NCI-H2196 treated with DMSO at 0.1 percent for 48 hours (cell line): ENCODE results near the gene WWTR1.

Source experiments
- DNase-seq: peaks from one replicate; lab custom pipeline; 2025; ENCODE audit not compliant: unreplicated experiment; lab: John Stamatoyannopoulos, UW

Gene WWTR1

GRCh38 chr3:149536429-149536828 lies 121.4 kb downstream of the WWTR1 start:
- DNase-seq, result no peak

- no peak for DNase-seq
Measured at GRCh38 chr3:149535333-149535685, 122.5 kb downstream of the WWTR1 start.

GRCh38 chr3:149534671-149535332 lies 123.0 kb downstream of the WWTR1 start:
- DNase-seq, result peak; percentile 81

GRCh38 chr3:149534082-149534481 lies 123.7 kb downstream of the WWTR1 start:
- no peak for DNase-seq

DNA sequence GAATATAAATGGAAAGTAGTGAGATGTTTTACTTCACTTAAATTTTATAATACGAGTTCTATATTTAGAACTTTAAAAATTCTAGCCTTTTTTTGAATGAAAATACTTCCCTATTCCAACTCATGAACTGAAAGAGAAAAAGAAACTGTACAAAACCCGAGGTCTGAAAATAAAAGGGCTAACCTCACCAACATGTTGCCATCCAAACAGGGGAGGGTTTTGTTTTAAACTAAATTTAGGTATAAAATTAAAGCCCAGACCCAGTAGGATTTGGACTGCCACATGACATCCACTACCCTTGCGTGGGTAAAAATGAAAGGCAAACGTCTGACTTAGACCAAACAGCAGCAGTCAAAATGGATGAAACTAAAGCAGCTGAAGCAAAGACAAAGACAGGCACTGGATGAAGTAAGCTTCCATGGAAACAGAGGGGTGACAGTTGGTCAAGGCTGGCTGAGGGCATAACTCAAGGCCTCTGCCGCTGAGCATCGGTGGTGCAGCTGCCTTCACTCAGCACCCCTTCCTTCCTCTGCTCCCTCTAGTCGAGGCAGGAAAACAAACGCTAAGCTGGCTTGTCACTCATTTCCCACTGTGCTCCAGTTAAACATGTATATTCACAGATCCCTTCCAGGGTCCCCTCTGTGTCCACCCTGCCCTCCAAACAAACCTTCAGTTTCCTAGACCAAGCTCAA lies 125.2 kb downstream of the WWTR1 start:
- DNase-seq, result no peak

GRCh38 chr3:149529099-149529498 lies 128.7 kb downstream of the WWTR1 start:
- DNase-seq, result no peak

DNA sequence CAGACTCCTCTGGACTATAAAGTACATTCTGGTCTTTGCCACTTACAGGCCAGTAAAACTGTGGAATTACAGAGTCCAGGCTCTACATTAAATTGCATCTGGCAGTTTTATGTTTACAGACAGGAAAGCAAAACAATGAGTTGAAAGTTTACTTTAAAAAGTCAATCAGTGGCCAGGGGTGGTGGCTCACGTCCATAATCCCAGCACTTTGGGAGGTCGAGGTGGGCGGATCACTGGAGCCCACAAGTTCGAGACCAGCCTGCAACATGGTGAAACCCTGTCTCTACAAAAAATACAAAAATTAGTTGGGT lies 129.5 kb downstream of the WWTR1 start:
- no peak for DNase-seq

- no peak for DNase-seq
Measured at GRCh38 chr3:149527531-149528339, 130.1 kb downstream of the WWTR1 start.

- DNase-seq, result no peak
Measured at GRCh38 chr3:149523512-149524299, 134.1 kb downstream of the WWTR1 start.

DNA sequence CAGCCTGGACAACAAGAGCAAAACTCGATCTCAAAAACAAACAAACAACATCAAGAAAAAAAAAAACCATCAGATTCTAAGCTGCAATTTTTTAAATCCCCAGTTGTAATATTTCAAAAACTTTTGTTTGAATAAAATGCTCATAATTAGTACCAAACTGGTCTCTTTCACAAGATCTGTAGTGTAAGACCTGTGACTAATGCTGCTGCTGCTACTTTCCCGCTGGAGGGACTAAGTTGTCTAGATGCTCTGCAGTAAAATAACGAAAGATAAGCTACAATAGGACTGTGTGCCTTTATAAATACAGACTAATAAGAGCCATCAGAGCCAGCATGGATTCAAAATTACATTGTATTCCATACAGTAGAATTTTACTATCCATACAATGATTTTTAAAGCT lies 137.9 kb downstream of the WWTR1 start:
- no peak for DNase-seq

- no peak for DNase-seq
Measured at GRCh38 chr3:149516920-149517319, 140.9 kb downstream of the WWTR1 start.

GRCh38 chr3:149515249-149515648 lies 142.6 kb downstream of the WWTR1 start:
- no peak for DNase-seq

DNA sequence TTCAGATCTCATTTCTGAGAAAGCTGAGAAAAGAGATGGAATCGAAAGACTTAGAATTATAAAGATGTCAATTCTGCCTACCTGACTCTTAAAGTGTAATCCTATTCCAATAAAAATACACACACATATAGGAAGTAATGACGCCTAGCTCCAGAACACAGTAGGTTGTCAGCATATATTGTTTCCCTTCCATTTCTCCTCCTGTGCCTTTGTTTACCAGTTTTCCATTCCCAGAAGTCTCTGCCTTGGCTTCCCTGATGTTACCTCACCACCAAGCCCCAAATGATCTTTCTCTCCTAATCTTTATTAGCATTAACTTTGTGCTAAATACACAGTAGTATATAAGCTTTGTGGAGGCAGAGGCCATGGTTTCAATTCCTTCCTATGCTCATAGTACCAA lies 143.4 kb downstream of the WWTR1 start:
- no peak for DNase-seq

DNA sequence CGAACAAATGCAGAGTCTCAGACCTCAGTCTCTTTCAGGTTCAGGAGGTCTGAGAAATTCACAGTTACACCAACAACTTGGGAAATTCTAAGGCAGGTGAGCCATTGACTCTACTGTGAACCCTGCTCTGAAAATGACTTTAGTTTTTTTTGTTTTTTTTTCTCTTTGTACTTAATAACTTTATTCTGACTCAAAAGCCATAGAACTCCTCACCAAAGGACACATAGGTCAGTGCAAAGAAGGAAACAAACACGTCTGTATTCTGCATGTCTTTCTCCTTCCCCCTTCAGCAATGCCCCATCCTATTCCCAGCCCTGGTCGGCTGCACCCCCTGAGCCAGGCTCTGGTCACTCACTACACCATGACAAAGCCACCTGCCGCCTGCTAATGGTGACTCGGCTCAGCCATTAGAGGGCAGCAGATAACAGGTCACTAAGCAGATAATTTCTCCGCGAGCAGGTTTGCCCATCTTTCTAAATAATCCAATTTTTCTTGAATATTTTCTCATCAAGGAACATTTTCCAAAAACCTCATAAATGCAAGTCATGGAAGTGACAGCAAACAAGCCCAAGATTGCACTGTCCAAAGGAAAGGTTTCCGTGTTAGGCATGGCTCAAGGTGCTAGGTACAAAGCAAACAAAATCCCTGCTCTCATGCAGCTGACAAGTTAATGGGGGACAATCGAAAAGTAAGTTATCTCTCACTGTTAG lies 145.6 kb downstream of the WWTR1 start:
- DNase-seq, result peak; percentile 82

GRCh38 chr3:149511040-149511626 lies 146.7 kb downstream of the WWTR1 start:
- no peak for DNase-seq

DNA sequence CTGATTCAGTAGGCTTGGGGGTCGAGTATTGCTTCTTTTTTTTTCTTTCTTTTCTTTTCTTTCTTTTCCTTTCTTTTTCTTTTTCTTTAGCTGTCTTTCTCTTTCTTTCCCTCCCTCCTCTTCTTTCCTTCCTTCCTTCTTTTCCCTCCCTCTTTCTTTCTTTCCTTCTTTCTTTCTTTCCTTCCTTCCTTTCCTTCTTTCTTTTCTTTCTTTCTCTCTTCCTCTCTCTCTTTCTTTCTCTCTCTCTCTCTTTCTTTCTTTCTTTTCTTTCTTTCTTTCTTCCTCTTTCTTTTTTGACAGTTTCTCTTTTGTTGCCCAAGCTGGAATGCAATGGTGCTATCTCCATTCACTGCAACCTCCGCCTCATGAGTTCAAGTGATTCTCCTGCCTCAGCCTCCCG lies 147.3 kb downstream of the WWTR1 start:
- DNase-seq, result no peak

GRCh38 chr3:149509526-149509925 lies 148.3 kb downstream of the WWTR1 start:
- no peak for DNase-seq

DNA sequence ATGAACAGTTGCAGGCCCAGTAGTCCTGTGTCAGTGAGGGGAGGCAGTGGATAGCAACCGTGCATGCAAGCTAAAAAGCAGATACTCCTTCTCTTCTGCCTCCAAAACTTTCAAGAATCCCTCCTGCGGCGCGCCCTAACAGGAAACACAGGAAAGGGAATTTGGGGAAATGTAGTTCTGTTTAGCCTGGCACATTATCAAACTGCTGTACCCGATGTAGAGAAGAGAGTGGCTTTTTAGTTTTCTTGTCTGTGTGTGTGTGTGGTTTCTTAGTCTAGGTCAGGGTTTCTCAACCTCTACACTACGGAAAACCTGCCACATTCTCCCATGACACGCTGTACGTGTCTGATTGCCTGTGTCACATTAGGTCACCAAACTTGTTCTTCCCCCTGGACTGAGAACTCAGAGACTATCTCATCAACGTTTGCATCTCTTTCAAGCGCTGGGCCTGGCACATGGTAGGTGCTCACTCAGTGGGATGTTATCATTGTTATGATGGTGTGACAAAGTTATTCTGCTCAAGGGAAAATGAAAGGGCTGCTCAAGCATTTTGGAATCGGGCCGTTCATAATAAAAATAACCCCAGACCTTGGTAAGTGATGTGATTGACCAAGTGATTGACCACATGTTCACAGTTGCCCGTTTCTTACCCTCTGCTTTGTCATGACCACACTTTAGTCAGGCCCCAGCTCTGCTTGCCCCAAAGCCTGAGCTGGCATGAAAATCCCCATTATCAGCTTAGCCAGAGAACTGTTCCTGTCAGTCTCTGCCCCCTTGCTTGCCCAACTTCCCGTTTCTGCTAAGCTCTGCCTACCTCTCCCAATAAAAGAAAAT lies 150.1 kb downstream of the WWTR1 start:
- no peak for DNase-seq

DNA sequence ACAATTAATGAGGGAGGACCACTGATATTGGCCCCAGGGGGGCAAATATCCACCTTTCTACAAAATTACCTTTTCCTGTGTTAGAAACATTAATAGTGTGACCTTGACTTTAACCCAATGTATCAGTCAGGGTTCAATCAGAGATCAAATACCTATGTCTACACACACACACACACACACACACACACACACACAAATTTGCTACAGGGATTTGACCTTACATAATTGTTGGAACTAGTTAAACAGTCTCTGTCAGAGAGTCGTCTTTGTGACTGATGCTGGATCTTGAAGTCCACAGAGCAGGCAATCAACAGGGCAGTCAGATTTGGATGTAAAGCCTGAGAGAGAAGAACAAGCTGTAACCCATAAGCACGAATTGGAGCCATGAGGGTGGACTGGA lies 150.9 kb downstream of the WWTR1 start:
- no peak for DNase-seq

GRCh38 chr3:149506540-149506939 lies 151.3 kb downstream of the WWTR1 start:
- no peak for DNase-seq
